GM19324 (cell line): ENCODE results near the gene SPATC1L.

ENCODE experiments used
- ATAC-seq: cut with Tn5 transposase; IDR thresholded peaks from one replicate; pipeline ENCODE4 v1.9.1; 2021; ENCODE audit warnings: mild to moderate bottlenecking, moderate library complexity; ENCODE audit not compliant: unreplicated experiment, low FRiP score

Gene SPATC1L

GRCh38 chr21:46138383-46138970, 45.8 kb downstream of the SPATC1L start:
- no peak for ATAC-seq

GRCh38 chr21:46137908-46138307, 46.4 kb downstream of the SPATC1L start:
- ATAC-seq, result no peak

GRCh38 chr21:46136739-46137349, 47.4 kb downstream of the SPATC1L start:
- ATAC-seq, result no peak

GRCh38 chr21:46135782-46136395, 48.4 kb downstream of the SPATC1L start:
- ATAC-seq, result no peak

- no peak for ATAC-seq
Observed at GRCh38 chr21:46131838-46132651, 52.2 kb downstream of the SPATC1L start.

GRCh38 chr21:46131588-46131837, 52.7 kb downstream of the SPATC1L start:
- ATAC-seq, result no peak

GRCh38 chr21:46130831-46131587, 53.2 kb downstream of the SPATC1L start:
- ATAC-seq, result no peak

- no peak for ATAC-seq
Observed at GRCh38 chr21:46129846-46130651, 54.2 kb downstream of the SPATC1L start.

- ATAC-seq, result no peak
Observed at GRCh38 chr21:46128933-46129571, 55.2 kb downstream of the SPATC1L start.

- no peak for ATAC-seq
Observed at GRCh38 chr21:46128106-46128932, 55.9 kb downstream of the SPATC1L start.

- no peak for ATAC-seq
Observed at GRCh38 chr21:46127239-46128105, 56.8 kb downstream of the SPATC1L start.

- no peak for ATAC-seq
Observed at GRCh38 chr21:46126309-46127238, 57.7 kb downstream of the SPATC1L start.

- ATAC-seq, result no peak
Observed at GRCh38 chr21:46125846-46126301, 58.4 kb downstream of the SPATC1L start.

GRCh38 chr21:46124926-46125845, 59.1 kb downstream of the SPATC1L start:
- no peak for ATAC-seq

- no peak for ATAC-seq
Observed at GRCh38 chr21:46124083-46124925, 60.0 kb downstream of the SPATC1L start.
